ENCODE measurements around the gene UBE2E2.

The UBE2E2 gene

GRCh38 chr3:23241256-23241655 is 38.1 kb downstream of the UBE2E2 start:
- DNase-seq: no peak

GRCh38 chr3:23242106-23242505 is 39.0 kb downstream of the UBE2E2 start:
- no peak for DNase-seq

DNA sequence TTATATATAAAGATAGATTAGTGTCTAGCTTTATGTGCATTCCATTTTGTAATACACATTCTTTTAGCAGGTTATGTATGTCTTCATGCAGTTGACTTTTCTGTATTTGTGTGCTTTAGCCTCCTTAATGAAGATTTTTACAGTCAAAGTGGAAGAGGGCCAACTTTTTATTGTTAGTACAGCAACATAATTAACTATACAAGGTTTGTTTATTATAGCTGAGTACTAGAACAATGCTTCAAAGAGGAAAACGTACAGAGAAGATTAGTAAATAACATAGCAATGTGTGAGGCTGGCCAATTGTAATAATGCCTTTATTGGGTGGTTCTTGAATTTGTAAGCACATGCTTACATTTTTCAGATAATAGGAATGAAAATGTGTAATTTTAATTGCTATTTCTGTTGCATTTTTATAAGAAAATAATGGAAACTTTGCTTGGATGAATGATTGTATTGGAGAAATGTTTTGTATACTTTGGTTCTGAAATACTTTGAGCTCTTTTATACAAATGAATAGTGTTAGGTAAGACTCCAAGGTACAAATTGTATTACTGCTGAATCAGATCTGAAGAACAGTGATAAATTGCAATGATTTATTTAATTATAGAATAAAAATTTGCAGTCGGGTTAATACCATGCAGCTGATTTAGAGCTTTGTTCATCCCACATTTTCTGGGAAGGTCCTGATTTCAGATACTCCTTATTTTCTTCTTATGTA is 41.4 kb downstream of the UBE2E2 start:
- no peak for DNase-seq

DNA sequence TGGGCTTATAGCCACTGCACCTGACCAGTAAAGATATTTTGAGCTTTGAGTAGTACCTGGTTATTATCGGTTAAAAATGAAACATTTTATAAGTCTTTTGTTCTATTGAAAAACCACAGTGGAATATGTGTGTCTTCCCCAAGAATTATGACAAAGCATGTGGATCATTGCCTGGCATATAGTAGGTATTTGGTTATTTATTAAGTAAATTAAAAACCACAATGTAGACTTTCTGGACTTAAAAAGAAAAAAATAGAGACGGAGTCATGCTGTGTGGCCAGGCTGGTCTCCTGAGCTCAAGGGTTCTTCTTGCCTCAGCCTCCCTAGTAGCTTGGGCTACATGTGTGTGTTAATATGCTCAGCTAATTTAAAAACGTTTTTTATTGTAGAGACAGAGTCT is 43.5 kb downstream of the UBE2E2 start:
- no peak for DNase-seq

GRCh38 chr3:23248594-23249131 is 45.5 kb downstream of the UBE2E2 start:
- no peak for DNase-seq

- no peak for DNase-seq
These were observed 46.8 kb downstream of the UBE2E2 start for GRCh38 chr3:23249961-23250360.

- DNase-seq: peak; percentile 46
These were observed 49.0 kb downstream of the UBE2E2 start for GRCh38 chr3:23252122-23252521.

- no peak for DNase-seq
These were observed 50.1 kb downstream of the UBE2E2 start for GRCh38 chr3:23253214-23253613.

DNA sequence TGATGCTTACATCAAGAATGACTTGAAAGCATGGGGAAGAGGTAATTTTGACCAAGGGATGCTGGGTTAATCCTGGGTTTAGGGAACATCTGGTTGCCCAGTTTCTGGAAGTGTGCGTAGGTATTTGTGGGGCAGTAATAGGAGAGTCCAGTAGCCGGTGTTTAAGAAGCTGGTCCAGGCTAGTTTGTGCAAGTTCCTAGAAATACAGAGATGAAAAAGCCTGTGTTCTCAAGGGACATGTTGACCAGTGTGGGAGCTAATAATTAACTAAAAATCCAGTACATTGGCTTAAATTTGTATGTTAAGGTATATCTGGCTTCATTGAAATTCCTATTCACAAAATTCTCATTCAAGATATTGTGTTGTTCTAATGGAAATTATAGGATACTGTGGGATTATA is 51.2 kb downstream of the UBE2E2 start:
- DNase-seq: no peak

GRCh38 chr3:23254835-23255234 is 51.7 kb downstream of the UBE2E2 start:
- no peak for DNase-seq

- DNase-seq: no peak
These were observed 53.8 kb downstream of the UBE2E2 start for GRCh38 chr3:23256741-23257435.

DNA sequence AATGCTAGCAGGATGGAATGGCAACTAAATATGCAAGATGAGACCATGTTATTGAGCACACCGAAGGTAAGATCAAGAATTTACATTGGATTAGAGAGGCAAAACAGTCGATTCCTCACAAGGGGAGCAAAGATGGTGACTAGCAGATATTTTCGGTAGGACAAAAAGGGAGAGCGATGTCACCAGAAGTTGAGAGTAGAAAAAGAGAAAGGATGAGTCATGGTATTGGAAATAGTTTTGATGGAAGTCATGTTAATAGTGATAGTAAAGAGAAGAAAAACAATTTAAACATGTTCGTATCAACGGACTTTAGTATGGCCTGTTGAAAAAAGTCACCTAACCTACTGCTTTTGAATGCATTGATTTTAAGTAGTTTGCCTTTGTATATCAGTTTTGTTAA is 55.0 kb downstream of the UBE2E2 start:
- DNase-seq: peak; percentile 40

DNA sequence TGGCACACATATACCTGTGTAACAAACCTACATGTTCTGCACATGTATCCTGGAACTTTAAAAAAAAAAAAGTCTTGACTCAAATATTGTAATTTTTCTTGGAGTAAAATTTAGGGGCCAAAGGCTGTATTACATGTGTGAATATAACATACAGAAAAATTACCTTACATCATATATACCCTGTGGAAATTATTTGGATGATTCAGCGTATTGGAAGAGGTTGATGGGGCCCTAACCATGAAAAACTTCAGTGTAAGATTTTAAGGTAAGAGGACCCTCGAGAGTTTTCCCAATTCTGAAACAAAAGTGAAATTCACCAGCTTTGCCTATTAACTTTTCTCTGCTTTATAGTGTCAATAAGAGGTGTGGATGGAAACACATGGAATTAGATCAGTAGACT is 56.4 kb downstream of the UBE2E2 start:
- no peak for DNase-seq

- peak; percentile 32 for DNase-seq
These were observed 59.6 kb downstream of the UBE2E2 start for GRCh38 chr3:23262766-23263165.

GRCh38 chr3:23263796-23264195 is 60.7 kb downstream of the UBE2E2 start:
- peak; percentile 63 for DNase-seq

GRCh38 chr3:23264413-23264812 is 61.3 kb downstream of the UBE2E2 start:
- DNase-seq: peak; percentile 88

- DNase-seq: no peak
These were observed 67.3 kb downstream of the UBE2E2 start for GRCh38 chr3:23270423-23270822.

DNA sequence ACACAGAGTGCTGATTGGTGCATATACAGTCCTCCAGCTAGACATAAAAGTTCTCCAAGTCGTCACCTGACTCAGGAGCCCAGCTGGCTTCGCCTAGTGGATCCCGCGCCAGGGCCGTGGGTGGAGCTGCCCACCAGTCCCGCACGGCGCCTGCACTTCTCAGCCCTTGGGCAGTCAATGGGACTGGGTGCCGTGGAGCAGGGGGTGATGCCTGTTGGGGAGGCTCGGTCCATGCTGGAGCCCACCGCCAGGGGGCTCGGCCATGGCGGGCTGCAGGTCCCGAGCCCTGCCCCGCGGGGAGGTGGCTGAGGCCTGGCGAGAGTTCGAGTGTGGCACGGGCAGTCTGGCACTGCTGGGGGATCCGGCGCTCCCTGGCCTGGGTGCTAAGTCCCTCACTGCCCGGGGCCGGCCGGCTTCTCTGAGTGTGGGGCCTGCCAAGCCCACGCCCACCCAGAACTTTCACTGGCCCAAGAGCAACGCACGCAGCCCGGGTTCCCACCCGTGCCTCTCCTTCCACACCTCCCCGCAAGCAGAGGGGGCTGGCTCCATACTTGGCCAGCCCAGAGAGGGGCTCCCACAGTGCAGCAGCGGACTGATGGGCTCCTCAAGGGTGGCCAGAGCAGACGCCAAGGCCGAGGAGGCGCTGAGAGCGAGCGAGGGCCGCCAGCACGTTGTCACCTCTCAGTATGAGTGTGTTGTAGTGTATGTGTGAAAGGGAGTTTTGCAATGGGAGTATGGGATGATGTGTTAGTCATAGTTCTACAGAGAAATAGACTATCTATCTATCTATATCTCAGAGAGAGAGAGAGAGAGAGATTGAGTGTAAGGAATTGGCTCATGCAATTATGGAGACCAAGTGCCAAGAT is 69.0 kb downstream of the UBE2E2 start:
- DNase-seq: no peak

DNA sequence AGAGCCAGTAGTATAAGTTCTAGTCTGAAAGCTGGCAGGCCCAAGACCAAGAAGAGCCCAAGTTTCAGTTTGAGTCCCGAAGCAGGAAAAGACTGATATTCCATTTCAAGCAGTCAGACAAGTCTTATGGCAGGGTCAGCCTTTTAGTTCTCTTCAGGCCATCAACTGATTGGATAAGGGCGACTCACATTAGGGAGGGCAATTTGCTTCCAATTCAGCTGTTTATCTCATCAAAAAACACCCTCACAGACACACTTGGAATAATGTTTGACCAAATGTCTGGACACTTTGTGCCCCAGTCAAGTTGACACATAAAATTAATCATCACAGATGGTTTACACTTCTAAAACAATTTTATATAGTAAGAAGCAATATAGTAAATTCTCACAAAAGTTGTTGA is 69.7 kb downstream of the UBE2E2 start:
- no peak for DNase-seq

DNA sequence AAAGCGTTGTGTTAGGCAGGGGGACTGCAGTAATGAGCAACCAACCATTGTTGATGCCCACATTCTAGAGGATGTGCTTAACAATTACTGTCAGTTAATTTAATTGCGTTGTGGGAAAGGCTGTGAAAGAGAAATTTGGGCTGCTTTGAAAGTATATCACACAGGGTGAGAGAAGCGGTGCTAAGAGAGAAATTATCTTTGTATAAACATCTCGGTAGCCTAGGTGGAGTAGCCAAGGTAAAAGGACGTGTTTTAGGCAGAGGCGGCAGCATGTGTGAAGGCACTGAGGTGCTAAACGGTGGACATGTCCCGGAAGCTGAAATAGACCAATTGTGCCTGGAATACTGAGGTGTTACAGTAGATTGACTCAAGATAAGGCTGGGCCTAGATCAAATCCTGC is 71.9 kb downstream of the UBE2E2 start:
- DNase-seq: no peak

DNA sequence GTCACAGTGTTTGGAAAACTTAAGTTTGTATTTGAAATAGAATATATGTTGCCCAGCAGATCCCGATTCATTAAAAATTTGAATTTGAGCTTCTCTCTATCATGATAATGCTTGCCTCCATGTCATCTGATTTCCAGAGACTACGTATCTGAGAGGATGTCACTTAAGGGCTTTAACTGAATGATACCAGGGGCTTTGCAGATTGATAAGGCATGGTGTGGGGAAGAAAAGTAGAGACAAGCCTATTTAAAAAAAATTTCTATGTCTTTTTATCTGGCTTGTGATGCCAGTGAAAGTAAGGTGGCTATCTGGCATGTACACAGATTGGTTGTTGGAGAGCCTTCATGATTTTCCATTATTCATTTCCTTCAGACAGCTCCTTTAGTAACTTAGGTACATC is 72.7 kb downstream of the UBE2E2 start:
- DNase-seq: no peak

DNA sequence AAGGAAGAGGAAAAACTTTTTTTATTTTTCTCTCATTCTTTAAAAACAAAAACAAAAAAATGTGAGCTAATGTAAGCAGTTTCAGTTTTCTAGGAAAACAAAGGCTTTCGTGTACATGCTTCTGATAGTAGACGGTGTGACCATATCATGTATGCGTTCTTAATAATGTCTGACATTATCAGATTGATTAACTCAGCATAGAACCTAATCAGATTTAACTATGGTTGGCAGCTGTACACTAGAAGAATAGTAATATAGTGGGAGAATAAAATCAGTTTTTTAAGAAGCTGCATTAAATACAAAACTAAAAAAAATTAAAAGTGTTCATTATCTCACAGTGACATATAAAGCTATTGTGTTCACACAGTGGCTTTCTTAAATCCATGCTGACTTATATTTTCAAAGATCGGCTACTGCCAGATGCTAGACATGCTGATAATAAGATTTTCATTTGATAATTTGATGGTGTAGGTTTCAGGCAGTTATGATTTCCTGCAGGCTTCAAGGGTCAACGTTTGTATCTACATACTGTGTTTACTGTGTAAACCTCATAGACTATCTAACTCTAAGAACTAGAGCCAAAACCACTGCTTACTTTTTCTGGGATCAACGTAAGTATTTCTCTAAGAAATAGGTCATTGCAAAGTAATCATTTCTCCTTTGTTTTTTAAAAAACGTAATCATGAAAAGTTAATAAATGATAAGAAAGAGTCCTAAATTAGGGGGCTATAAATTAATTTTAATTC is 74.0 kb downstream of the UBE2E2 start:
- no peak for DNase-seq

- DNase-seq: no peak
These were observed 74.6 kb downstream of the UBE2E2 start for GRCh38 chr3:23277688-23278087.

Data from fibroblast of skin of right quadriceps (primary cell).